ENCODE data around the gene RAPGEF2.

RAPGEF2 gene

DNA sequence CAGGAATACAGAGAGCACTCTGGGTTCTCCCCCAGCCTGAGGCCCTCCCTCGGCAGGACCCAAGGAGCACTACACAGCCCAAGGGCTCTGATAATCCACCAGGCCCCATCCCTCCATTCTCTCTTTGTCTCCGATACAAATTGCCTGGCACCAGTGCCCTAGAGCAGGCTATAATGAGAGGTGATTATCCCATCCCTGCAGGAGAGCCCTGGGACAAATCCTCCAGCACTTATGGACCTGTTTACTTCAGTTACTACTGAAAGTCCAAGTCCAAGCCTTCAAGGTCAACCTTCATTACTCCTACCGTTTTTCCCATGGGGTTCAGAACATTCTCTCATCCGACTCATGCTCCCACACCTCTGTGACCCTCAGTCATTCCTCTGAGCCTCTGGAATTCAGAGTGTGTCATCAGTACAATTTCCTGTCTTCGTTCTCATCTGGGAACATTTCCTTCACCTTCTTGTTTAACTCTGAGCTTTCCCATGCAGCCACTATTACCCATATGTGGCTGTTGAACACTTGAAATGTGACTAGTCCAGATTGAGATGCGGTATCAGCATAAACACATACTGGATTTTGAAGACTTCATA lies 299.0 kb downstream of the RAPGEF2 start:
- TF ChIP-seq, protein P1, sequence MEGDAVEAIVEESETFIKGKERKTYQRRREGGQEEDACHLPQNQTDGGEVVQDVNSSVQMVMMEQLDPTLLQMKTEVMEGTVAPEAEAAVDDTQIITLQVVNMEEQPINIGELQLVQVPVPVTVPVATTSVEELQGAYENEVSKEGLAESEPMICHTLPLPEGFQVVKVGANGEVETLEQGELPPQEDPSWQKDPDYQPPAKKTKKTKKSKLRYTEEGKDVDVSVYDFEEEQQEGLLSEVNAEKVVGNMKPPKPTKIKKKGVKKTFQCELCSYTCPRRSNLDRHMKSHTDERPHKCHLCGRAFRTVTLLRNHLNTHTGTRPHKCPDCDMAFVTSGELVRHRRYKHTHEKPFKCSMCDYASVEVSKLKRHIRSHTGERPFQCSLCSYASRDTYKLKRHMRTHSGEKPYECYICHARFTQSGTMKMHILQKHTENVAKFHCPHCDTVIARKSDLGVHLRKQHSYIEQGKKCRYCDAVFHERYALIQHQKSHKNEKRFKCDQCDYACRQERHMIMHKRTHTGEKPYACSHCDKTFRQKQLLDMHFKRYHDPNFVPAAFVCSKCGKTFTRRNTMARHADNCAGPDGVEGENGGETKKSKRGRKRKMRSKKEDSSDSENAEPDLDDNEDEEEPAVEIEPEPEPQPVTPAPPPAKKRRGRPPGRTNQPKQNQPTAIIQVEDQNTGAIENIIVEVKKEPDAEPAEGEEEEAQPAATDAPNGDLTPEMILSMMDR (IDR thresholded peaks at IDR 0.05; ENCODE audit: low read depth, low read length, missing control alignments): no peak
- H3K4me3 ChIP-seq (replicated peaks; ENCODE audit: low read depth, low read length): no peak overlapping the region
- DNase-seq (ENCODE audit: extremely low read depth, low read depth): peak; percentile 55

Data from HFF-Myc (cell line).